ENCODE results near the gene ISG15. TPM values are rescaled to one million over a fixed set of nuclear protein-coding genes. Genes with fewer than 3 reads are reported as not detected.
"Not testable (repeated sequence)": the region's sequence is repeated elsewhere in the genome, so short reads cannot be mapped to it uniquely, and the experiment has no call there.

Gene ISG15
- total RNA-seq, 6 experiments from 2014 or later = 38.4 to 89.1 (median 42.1) TPM

GRCh38 chr1:981955-982558 lies 31.2 kb upstream of the ISG15 start, which contains the start of gene PERM1:
PERM1 (minus strand) TSS chr1:982093; CDS start chr1:981029, 1,064 bp downstream.
- DNase-seq = no peak
- H3K9me3 Mint-ChIP-seq = 0 out of 2 replicates have a peak, but pooled peaks cover 3% of the 10 kb centered on the region
- H3K27me3 Mint-ChIP-seq (ENCODE audit: insufficient read depth) = peaks cover 13% of the 10 kb centered on the region

GRCh38 chr1:982765-983436 lies 30.4 kb upstream of the ISG15 start:
- DNase-seq = no peak
- 0 out of 2 replicates have a peak, but pooled peaks cover 3% of the 10 kb centered on the region for H3K9me3 Mint-ChIP-seq
- H3K4me1 Mint-ChIP-seq (ENCODE audit: low read depth) = no peaks in the 10 kb centered on the region
- H3K27me3 Mint-ChIP-seq (ENCODE audit: insufficient read depth) = peaks cover 13% of the 10 kb centered on the region
- H3K27ac Mint-ChIP-seq = no peak overlapping the region
- no peaks in the 10 kb centered on the region for H3K36me3 Mint-ChIP-seq (ENCODE audit: low read depth)
- TF ChIP-seq CTCF (IDR thresholded peaks at IDR 0.05) = no peak
- no peak overlapping the region for H3K4me3 Mint-ChIP-seq

More at GRCh38 chr1:981955-982558, 31.2 kb upstream of the ISG15 start, which contains the start of gene PERM1:
- Mint-ChIP-seq H3K4me1 (ENCODE audit: low read depth) (no peaks in the 10 kb centered on the region), H3K4me3 (no peak within 1 kb of the TSS), H3K36me3 (ENCODE audit: low read depth) (no peaks in the 10 kb centered on the region), H3K27ac (no peak within 1 kb of the TSS)
- TF ChIP-seq CTCF (IDR thresholded peaks at IDR 0.05) = no peak

GRCh38 chr1:983798-984475 lies 29.4 kb upstream of the ISG15 start:
- no peaks in the 10 kb centered on the region for H3K4me1 Mint-ChIP-seq (ENCODE audit: low read depth)
- 0 out of 2 replicates have a peak, but pooled peaks cover 5% of the 10 kb centered on the region for H3K36me3 Mint-ChIP-seq (ENCODE audit: low read depth)
- no peak for DNase-seq
- H3K27me3 Mint-ChIP-seq (ENCODE audit: insufficient read depth) = peaks cover 19% of the 10 kb centered on the region
- no peak overlapping the region for H3K27ac Mint-ChIP-seq
- no peaks in the 10 kb centered on the region for H3K9me3 Mint-ChIP-seq
- H3K4me3 Mint-ChIP-seq = no peak overlapping the region
- TF ChIP-seq CTCF (IDR thresholded peaks at IDR 0.05) = peak; percentile 97

GRCh38 chr1:984476-984814 lies 28.9 kb upstream of the ISG15 start:
- Mint-ChIP-seq H3K27ac (no peak overlapping the region), H3K27me3 (ENCODE audit: insufficient read depth) (peaks cover 19% of the 10 kb centered on the region), H3K4me1 (ENCODE audit: low read depth) (no peaks in the 10 kb centered on the region), H3K9me3 (no peaks in the 10 kb centered on the region), H3K4me3 (no peak overlapping the region), H3K36me3 (ENCODE audit: low read depth) (0 out of 2 replicates have a peak, but pooled peaks cover 8% of the 10 kb centered on the region)
- DNase-seq = no peak
- TF ChIP-seq CTCF (IDR thresholded peaks at IDR 0.05) = no peak; the same call in 1 of the 2 replicates

GRCh38 chr1:985126-985525 lies 28.2 kb upstream of the ISG15 start:
- peaks cover 17% of the 10 kb centered on the region for H3K27me3 Mint-ChIP-seq (ENCODE audit: insufficient read depth)
- no peak for DNase-seq
- 0 out of 2 replicates have a peak, but pooled peaks cover 8% of the 10 kb centered on the region for H3K36me3 Mint-ChIP-seq (ENCODE audit: low read depth)
- H3K4me3 Mint-ChIP-seq = no peak overlapping the region
- H3K9me3 Mint-ChIP-seq = no peaks in the 10 kb centered on the region
- no peak for TF ChIP-seq CTCF (IDR thresholded peaks at IDR 0.05)
- no peak overlapping the region for H3K27ac Mint-ChIP-seq
- no peaks in the 10 kb centered on the region for H3K4me1 Mint-ChIP-seq (ENCODE audit: low read depth)

GRCh38 chr1:988061-988460 lies 25.2 kb upstream of the ISG15 start:
- H3K27me3 Mint-ChIP-seq (ENCODE audit: insufficient read depth) = peaks cover 24% of the 10 kb centered on the region

GRCh38 chr1:991275-991674 lies 22.0 kb upstream of the ISG15 start:
- H3K36me3 Mint-ChIP-seq (ENCODE audit: low read depth) = peaks cover 23% of the 10 kb centered on the region
- not testable (repeated sequence) for DNase-seq; H3K4me1 Mint-ChIP-seq (ENCODE audit: low read depth); H3K27ac Mint-ChIP-seq; H3K4me3 Mint-ChIP-seq
- peaks cover 29% of the 10 kb centered on the region for H3K27me3 Mint-ChIP-seq (ENCODE audit: insufficient read depth)
- peaks cover 24% of the 10 kb centered on the region for H3K9me3 Mint-ChIP-seq

More at GRCh38 chr1:988061-988460, 25.2 kb upstream of the ISG15 start:
- not testable (repeated sequence) for DNase-seq; H3K4me3 Mint-ChIP-seq; H3K27ac Mint-ChIP-seq; H3K4me1 Mint-ChIP-seq (ENCODE audit: low read depth)
- peaks cover 21% of the 10 kb centered on the region for H3K9me3 Mint-ChIP-seq
- H3K36me3 Mint-ChIP-seq (ENCODE audit: low read depth) = peaks cover 23% of the 10 kb centered on the region

All from HFFc6 (cell line).